ENCODE measurements around the gene LGALS9.
"Not testable (repeated sequence)": the region's sequence is repeated elsewhere in the genome, so short reads cannot be mapped to it uniquely, and the experiment has no call there.

LGALS9 gene

DNA sequence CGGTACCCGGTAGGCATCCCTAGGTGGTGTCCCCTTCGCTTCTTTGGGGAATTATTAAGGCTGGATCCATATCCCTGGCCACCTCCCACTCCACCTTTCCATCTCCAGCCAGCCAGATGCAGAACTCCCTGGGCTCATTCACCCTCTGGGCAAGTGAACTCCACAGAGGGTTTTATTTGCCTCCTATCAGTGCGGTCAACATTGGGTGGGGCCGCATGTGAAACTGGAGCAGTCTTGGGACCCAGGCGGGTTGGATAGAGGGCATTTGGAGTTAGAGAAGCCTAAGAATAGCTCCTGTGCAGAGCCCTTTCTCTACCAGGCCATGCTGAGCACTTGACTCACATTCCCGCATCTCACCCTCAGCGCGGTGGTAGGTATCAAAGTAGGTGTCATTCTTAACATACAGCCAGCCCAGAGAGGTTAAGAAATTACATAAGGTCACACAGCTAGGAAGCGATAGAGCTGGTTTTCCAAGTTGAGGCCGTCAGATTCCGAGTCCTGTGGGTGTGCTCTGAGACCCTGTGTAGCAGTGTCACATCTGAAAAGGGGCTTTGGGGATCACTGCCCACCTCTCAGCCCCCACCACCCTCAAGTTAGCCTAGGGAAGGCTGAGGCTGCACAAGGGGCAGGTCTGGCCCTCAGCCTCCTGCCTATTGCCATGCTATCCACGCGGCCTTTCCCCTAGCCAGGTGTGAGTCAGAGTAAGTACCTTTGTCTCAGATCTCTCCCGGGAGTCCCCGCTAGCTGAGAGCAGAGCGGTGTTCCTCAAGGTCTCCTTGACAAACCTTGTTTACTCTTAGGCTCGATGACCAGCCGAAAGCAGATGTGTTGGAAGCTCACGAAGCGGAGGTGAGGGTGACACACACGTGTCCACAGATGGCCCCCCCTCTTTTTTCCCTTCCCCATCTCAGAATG, 26.9 kb upstream of the LGALS9 start:
- DNase-seq, result no peak

DNA sequence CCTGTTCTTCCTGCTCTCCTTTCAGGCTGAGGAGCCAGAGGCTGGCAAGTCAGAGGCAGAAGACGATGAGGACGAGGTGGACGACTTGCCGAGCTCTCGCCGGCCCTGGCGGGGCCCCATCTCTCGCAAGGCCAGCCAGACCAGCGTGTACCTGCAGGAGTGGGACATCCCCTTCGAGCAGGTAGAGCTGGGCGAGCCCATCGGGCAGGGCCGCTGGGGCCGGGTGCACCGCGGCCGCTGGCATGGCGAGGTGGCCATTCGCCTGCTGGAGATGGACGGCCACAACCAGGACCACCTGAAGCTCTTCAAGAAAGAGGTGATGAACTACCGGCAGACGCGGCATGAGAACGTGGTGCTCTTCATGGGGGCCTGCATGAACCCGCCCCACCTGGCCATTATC, 25.6 kb upstream of the LGALS9 start:
- DNase-seq, result no peak

DNA sequence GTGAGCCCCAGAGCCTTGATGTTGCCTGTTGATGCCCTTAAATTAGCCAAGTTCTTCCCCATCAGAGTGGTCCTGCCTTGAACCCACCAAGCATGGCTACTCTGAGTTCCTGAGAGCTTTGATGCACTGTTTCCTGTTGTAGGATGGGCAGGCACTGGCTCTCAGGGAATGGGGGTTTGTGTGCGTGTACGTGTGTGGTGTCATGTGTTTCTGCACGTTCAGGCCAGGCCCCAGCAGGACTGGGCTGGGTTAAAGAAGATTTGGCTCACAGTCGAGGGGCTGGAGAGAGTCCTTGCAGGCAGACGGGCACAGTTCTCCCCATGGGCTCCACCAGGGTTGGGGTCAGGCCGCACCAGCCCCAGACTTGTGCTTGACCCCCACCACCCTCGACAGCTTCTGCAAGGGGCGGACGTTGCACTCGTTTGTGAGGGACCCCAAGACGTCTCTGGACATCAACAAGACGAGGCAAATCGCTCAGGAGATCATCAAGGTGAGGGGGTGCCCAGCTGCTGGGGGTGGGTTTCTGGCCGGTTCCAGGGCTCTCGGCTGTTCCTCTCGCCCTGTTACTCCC, 23.4 kb upstream of the LGALS9 start:
- no peak for DNase-seq

DNA sequence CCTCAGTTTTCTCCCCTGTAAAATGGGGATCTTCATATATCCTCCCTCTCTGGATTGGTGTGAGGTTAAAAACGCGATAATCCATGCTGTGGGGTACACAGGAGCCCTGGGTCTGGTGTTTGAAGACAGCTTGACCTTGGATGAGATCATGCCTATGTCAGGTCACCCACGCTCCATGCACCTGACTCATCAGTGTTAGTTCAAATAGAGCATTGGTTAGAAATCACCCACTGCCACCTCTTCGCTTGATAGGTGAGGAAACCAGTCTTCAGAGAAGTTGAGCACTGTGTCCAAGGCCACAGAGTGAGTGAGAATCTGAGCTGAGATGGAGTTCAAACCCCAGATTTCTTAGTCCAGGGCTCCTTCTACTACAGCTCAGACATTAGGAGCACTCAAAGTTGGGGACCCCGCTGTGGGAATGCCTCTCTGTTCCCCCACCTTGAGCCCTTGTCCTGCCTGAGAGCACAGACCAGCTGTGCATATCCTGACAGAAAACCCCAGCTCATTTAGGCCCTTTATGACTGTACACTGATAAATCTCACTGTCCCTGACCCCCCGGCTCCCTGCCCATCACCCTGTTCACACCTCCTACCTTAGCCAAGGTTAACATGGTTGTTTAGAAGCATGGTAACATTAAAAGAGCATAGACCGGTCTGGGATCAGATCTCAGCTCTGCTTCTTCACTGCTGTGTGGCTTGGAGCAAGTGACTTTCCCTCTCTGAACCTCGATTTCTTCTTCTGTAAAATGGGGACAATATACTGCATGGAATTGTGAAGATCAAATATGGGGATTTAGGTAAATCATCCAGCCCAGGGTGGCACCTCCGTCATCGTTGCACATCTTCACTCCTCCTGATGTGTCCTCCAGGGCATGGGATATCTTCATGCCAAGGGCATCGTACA, 22.4 kb upstream of the LGALS9 start:
- no peak for DNase-seq

DNA sequence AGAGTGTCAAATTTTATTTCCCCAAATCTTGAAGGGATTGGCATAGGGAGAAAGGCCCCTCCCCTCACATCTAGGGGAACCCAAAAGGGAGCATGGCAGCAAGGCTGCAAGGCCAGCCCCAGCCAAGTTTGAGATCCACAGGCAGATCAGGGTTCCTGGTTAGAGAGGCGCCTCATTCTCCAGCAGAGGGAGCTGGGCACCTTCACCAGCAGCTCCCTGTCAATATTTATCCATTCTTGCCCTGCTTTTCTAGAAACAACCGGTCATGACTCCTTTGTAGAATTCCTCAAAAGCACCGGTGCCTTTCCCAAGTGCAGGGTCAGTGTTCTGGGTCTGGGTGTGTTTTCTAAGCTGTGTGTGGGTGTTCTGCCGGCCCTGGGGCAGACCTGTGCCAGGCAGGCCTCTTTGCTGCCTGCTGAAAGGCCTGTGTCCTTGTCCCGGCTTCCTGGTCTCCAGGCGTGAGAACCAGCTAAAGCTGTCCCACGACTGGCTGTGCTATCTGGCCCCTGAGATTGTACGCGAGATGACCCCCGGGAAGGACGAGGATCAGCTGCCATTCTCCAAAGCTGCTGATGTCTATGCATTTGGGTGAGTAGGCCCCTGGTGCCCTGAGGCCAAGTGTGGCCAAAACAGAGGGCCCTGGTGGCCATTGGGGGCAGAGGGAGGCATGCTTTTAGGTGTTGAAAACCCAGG, 21.2 kb upstream of the LGALS9 start:
- no peak for DNase-seq

DNA sequence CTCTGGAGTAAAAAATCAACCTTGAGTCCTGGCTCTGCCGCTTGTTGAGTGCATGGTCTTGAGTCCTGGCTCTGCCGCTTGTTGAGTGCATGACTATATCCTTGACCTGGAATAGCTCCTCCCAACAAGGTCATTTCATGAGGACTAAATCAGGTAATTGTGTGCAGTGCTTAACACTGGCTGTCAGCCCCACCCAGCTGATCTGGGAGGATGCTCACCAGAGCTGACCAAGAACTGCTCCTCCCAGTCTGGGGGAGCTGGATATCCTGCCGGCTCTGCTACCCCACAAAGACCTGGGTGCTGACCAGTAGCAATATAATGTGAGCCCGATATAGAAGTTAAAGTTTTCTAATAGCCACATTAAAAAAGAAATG, 20.7 kb upstream of the LGALS9 start:
- no peak for DNase-seq

DNA sequence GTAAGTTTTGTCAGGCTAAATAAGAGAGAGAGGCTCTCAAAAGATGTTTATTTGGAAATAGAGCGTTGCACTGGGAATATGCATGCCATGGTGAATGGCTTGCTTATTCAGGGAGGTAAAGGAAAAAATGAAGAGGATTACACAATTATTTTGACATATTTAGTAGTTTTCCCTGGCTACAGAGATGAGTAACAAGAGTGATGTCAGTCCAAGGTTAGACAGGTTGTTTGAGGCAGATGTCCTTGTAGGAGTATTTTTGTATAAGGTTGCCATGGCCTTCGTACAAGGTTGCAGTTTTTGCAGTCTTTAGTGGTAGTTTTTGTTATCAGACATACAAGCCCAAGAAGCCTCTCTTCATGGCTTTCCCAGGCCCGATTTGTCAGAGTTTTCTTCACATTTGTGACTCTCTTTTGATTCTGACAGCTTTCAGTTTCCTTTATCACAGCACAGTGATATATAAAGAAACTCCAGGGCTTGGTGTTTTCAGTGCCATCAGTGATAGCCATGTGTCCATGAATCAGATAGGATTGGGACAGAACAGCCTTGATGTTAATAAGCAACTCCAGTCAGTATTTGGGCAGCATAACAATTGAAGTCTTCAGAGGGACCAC, 18.7 kb upstream of the LGALS9 start:
- DNase-seq, result no peak

DNA sequence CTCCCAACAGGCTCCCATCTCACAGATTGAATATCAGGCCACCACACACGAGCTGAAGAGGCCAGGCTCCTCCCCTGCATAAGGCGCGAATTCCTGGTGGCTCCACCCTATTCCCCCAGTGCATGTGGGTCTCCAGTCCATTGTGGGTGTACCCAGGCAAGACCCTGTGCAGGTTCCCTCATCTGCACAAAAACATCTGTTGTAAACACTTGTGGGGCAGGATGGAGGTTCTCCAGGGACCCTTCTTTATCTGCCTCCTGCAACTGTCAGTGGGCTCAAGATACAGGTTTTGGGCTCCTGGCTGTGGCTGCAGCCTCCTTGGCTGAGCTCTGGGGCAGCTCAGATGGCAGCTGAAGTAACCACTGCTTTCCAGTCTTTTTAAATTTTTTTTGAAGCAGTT, 17.6 kb upstream of the LGALS9 start:
- no peak for DNase-seq

DNA sequence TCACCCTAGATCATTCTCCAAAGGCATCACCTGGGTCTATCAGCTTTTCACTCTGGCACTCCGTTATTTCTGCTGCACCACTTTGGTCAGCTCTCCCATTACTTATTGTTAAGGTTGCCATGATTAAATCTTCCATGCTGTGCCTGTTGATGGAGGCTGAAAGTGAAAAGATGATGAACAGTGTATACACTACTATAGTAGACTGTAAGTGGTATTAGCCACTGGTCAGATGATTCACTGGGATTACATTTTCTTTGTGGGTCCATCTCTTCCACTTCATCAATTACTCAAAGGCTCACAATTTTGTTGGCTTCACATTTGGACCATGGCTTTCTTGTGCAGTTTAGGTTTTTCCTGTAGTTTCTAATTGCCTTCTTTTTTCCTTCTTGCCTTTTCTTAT, 15.9 kb upstream of the LGALS9 start:
- DNase-seq, result no peak

DNA sequence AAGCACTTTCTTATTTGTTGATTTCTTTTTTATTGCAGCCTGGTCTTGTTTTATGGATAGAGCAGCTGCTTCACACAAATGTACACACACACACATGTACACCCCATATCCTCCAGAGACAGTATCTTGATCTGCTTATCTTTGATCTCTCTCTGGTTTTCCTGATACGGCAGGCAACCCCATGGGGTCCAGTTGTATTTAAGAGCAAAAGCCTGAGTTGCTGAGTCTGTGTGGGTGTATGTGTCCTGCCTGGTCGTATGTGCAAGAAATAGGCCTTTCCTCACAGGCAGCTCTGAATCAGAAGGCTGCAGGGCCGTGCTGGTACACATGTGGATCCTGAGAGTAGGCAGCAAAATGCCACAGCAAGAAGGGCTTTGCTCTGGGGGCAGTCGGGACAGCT, 14.6 kb upstream of the LGALS9 start:
- no peak for DNase-seq

DNA sequence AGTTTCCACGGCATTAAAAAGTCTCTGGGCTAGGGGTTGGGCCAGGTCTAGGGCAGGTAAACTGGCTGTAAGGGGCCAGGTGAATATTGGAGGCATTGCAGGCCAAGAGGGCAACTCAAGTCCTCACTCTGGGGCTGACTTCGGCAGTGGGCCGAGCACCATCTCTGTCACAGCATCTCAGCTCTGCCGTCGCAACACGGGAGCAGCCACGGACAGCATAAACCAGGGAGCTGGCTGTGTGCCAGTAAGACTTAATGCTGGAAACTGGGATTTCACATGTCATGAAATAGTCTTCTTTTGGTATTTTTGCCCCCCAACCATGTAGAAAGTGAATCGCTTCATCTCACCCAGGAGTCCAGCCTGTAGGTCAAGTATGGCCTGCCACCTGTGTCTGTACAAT, 12.6 kb upstream of the LGALS9 start:
- no peak for DNase-seq

DNA sequence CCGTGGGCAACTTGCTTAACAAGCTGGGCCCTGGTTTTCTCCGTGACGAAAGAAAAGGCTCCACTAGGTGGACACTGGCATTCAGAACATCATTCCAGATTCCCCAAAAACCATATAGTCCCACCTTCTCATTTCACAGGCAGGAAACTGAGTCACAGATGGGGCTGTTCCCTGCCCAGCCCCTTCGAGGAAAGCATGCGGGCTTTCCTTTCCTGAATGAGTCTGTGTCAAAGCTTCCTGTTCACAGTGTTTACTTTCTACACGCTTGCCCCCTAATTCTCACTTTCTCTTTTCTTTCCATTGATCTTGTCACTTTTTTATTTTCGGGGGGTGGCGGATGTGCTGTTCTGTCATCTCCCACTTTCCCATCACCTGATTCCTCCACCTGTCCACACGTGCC, 10.3 kb upstream of the LGALS9 start:
- no peak for DNase-seq

DNA sequence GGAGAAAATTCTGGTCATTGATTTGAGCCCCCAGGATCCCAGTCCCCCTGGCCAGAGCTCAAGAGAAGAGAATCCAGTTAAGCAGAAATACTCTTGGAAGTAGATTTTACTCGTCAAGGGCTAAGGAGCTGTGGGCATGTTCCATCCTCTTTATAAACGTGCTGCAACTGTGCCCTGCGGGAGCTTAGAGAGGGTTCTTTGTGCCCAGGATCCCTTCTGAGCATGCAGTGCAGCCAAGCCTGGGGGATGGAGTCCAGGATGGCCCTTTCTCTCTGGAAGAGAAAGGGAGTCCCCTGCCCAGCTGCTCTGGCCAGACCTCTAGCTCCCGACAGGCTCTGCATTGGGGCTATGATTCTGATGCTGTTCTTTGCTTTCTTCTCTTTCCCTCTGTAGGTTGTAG, 9.5 kb upstream of the LGALS9 start:
- no peak for DNase-seq

DNA sequence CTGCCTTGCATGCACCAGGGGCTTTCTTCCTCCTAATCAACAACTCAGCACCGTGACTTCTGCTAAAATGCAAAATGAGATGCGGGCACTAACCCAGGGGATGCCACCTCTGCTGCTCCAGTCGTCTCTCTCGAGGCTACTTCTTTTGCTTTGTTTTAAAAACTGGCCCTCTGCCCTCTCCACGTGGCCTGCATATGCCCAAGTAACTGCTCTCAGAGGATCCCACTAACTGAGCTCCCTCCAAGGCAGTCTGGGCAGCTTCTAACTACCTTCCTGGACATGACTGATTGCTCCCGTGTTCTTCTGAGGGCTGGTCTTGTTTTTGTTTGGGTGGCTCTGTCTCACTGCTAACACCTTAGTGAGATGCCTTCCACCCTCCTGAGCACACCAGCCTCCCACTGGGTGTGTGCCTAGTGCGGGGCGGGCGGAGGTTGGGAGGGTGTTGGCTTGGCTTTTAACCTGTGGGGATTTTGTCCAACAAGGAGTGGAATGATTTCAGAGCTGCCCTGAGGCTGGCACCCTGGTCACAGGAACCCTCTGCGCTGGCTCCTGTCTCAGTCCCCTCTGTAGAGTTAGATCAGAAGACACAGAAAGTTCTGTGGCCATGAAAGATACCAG, 8.9 kb upstream of the LGALS9 start:
- DNase-seq, result no peak

DNA sequence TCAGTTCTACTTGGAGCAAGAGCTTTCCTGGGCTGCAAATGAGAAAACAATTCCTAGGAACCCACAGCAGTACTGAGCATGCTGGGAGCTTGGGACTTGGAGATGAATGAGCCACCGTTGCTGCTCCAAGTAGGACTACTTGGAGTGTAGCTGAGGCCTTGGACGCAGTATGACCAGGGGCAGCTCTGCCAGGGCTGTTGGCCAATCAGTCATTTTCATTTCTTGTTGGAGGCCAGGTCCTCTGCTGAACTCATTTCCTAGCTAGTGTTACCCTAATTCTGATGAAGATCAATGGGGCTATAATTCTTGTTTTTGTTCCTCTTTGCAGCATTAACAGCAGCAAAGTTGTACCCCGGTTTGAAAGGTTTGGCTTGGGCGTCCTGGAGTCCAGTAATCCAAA, 8.0 kb upstream of the LGALS9 start:
- DNase-seq, result no peak

DNA sequence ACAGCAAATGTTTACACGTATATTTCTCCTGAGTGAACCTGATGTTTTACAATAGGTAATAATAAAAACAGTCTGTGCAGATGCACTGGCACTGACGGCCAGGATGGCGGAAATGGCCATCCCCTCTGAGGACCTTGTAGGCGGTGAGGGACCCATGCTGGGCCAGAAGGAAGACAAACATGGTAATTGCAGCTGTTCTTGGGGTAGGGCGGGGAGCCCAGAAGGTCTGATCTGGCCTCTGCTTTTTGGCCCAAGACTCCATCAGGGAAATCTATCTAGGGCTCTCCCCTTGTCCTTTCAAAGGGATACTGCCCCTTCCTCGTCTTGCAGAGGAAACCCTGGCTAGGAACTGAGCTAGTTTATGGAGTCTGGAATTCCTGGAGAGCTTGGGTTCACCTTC, 7.4 kb upstream of the LGALS9 start:
- DNase-seq, result no peak

DNA sequence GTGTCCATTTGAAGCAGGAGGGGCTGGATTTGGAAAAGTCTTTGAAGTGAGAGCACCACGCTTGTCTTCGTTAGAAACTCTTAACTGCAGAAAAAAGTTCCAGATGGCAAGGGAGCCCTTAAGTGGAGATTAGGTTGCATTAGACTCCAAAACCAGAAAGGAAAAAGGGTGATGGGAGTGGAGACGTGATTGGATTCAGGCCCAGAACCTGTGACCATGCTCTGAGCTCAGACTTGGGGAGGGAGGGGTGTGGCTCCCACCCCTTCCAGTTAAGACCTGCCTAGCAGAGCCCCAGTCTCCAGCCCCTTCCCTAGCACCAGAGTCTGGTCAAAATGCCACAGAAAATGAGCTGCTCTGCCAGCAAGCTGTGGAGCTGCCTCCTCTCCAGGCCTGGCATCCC, 6.4 kb upstream of the LGALS9 start:
- no peak for DNase-seq

DNA sequence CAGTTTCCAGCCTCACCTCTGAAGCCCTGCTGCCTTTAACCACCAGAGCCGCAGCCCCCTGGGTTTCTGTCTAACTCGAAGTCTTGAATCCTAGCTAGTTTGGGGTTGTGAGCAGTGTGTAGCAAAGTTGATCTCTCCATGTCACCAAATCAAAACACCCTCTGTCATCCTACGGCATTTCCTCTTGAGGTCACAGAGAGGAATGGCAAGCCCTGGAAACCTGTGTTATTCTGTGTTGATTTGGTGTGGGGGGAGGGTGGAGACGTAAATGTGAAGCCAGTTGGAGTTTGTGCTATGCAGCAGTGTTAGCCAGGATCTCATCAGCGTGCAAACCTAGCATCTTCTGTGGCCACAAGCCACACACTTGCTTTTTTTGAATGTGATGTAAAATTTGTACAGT, 5.1 kb upstream of the LGALS9 start:
- no peak for DNase-seq

DNA sequence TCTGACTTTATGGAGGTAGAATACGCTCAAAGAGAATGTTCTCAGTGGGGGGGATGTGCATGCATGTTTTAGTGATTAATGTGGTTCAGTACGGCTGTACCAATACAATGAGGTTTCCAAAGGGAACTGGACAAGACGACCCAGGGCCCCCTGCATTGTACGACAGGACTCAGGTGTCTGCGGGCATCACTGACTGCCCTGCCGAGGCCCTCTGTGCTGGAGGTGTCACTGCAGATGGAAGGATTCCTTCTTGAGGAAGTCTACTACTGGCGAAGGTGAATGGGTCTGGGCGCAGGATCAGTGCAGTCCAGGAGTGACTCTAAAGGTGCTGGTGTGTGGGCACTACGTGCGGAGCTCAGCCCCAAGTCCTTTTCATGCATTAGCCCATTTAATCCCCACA, 3.5 kb upstream of the LGALS9 start:
- no peak for DNase-seq

DNA sequence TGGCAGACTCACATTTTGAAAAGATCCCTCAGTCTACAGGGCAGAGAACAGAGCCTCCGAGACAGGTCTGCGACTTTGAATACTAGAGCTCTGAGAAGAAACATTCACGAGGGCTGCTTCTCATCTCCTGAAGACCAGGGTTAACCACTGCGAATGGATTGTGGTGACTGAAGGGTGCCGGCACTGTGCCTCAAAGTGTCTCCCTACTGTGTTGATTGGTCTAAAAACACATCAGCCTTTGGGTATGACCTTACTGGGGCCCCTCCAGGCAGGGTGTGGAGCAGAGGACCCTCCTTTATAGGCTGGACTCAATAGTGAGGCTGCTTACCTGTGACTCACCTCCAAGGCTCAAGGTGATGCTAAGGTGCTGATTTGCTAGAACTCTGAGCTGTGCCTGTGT, 2.6 kb upstream of the LGALS9 start:
- no peak for DNase-seq

DNA sequence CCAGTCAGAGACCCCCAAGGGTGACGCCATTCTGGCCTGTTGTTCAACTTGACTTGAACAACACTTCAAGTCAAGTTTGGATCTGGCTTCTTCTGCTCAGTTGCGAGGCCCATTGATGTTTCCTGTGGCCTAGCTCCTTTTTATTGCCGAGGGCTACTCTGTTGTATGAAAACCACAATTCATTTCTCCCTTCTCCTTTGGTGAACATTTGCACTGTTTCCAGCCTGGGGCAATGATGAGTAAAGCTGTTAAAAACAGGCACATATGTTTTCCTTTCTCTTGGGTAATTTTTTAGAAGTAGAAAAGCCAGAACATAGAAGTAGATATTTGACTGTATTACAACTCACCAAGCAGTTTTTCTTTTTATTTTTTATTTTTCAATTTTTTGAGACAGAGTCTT, 1.7 kb upstream of the LGALS9 start:
- DNase-seq, result not testable (repeated sequence)

DNA sequence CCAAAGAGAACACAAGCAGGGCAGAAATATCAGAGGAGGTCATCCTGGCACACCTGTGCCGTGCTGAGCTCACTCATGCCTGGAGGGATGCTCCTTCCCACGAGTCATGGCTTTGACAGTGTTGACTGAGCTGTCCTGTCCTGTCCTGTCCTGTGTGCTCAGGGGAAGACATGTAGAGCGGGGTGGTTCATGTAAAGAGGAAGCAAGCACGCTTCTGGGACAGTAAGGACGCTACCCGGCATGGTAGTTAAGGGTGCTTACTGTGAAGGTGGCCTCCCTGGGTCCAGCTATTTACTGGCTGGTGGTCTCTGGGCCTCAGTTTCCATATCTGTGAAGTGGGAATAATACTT, 398 bp downstream of the LGALS9 start:
- no peak for DNase-seq

Data from effector CD8-positive, alpha-beta T cell (primary cell).